IMR-90 (cell line): ENCODE results near the gene NOM1. TPM values are rescaled to one million over a fixed set of nuclear protein-coding genes. Genes with fewer than 3 reads are reported as not detected.

Source experiments
- ATAC-seq: fragments of 200-7000 bp; cut with Tn5 transposase; 2 replicates; pipeline ENCODE4 v1.9.1; 2020; ENCODE audit warnings: low read depth, mild to moderate bottlenecking, moderate library complexity
- BruUV-seq: library from RNA; stranded (reverse); fragments of 400-500 nt; replicated peaks from 2 replicates; lab custom pipeline; 2021; lab: Mats Ljungman, UMichigan
- CTCF ChIA-PET: fragments of 300-600 bp; formaldehyde crosslinking; extraction: SDS; loops from one replicate; lab custom pipeline; 2021; ENCODE audit warnings: antibody characterized with exemption; lab: Yijun Ruan, JAX
- POLR2A ChIA-PET: fragments of 300-600 bp; sonication (Branson Sonifier 250); formaldehyde crosslinking; loops from one replicate; lab custom pipeline; 2022; ENCODE audit warnings: antibody characterized with exemption; ENCODE audit not compliant: unreplicated experiment; lab: Charles Lee
- DNase-seq: peaks from one replicate; pipeline ENCODE4 v3.0.0; 2013
- H2AFZ ChIP-seq: replicated peaks from 2 replicates; pipeline ENCODE3; 2013; ENCODE audit warnings: low read length, mild to moderate bottlenecking; ENCODE audit not compliant: poor library complexity
- H2AK5ac ChIP-seq: 2 replicates; pipeline ENCODE4 v1.6.1; 2013; ENCODE audit warnings: low read depth, low read length, inconsistent platforms
- H2AK9ac ChIP-seq: replicated peaks from 2 replicates; pipeline ENCODE3; 2013; ENCODE audit warnings: mild to moderate bottlenecking, low read depth, low read length, moderate library complexity; ENCODE audit not compliant: poor library complexity
- H2BK120ac ChIP-seq: 2 replicates; pipeline ENCODE4 v1.6.1; 2013; ENCODE audit warnings: low read depth, low read length, inconsistent platforms
- H2BK15ac ChIP-seq: 3 replicates; pipeline ENCODE4 v1.6.1; 2013; ENCODE audit warnings: low read depth, low read length, inconsistent platforms
- H2BK20ac ChIP-seq: 2 replicates; pipeline ENCODE4 v1.6.1; 2013; ENCODE audit warnings: low read depth, mild to moderate bottlenecking, inconsistent platforms, low read length, moderate library complexity
- H2BK5ac ChIP-seq: 2 replicates; pipeline ENCODE4 v1.6.1; 2013; ENCODE audit warnings: mild to moderate bottlenecking, low read depth, low read length, inconsistent platforms; ENCODE audit not compliant: poor library complexity, severe bottlenecking
- H3K14ac ChIP-seq: replicated peaks from 2 replicates; pipeline ENCODE4 v1.6.1; 2013; ENCODE audit warnings: low read depth, low read length, inconsistent platforms
- H3K18ac ChIP-seq: 2 replicates; pipeline ENCODE4 v1.6.1; 2013; ENCODE audit warnings: low read depth, low read length, control low read depth
- H3K23ac ChIP-seq: 2 replicates; pipeline ENCODE4 v1.6.1; 2013; ENCODE audit warnings: low read depth, low read length, inconsistent platforms
- H3K27ac ChIP-seq: 2 replicates; pipeline ENCODE4 v1.5.1; 2013; ENCODE audit warnings: mild to moderate bottlenecking, control low read depth, low read length; ENCODE audit not compliant: insufficient read depth
- H3K27me3 ChIP-seq: 2 replicates; pipeline ENCODE4 v1.6.1; 2013; ENCODE audit warnings: low read length; ENCODE audit not compliant: control insufficient read depth, insufficient read depth
- H3K36me3 ChIP-seq: 2 replicates; pipeline ENCODE4 v1.6.1; 2013; ENCODE audit warnings: low read length, mixed read lengths; ENCODE audit not compliant: control insufficient read depth, insufficient read depth
- H3K4ac ChIP-seq: 2 replicates; pipeline ENCODE4 v1.6.1; 2013; ENCODE audit warnings: low read depth, low read length, inconsistent platforms
- H3K4me1 ChIP-seq: 2 replicates; pipeline ENCODE4 v1.6.1; 2013; ENCODE audit warnings: low read length, mixed read lengths; ENCODE audit not compliant: control insufficient read depth, insufficient read depth
- H3K4me2 ChIP-seq: 2 replicates; pipeline ENCODE4 v1.6.1; 2013; ENCODE audit warnings: low read depth, mild to moderate bottlenecking, control low read depth, low read length, moderate library complexity
- H3K4me3 ChIP-seq: 2 replicates; pipeline ENCODE4 v1.5.1; 2013; ENCODE audit warnings: low read depth, mild to moderate bottlenecking, control low read depth, low read length, moderate library complexity; ENCODE audit not compliant: insufficient read depth
- H3K56ac ChIP-seq: 2 replicates; pipeline ENCODE4 v1.6.1; 2013; ENCODE audit warnings: low read length, inconsistent platforms; ENCODE audit not compliant: insufficient read depth; ENCODE audit errors: extremely low read depth
- H3K79me1 ChIP-seq, 2 experiments: 2 replicates each; pipeline ENCODE4 v1.6.1; 2013; ENCODE audit warnings: low read length in 2 of 2, inconsistent platforms in 1 of 2, low read depth in 1 of 2
- H3K9ac ChIP-seq: 2 replicates; pipeline ENCODE4 v1.6.1; 2013; ENCODE audit warnings: low read depth, low read length, control low read depth
- H3K9me1 ChIP-seq: 2 replicates; pipeline ENCODE4 v1.6.1; 2013; ENCODE audit warnings: low read length, inconsistent platforms; ENCODE audit not compliant: insufficient read depth
- H3K9me3 ChIP-seq: 2 replicates; pipeline ENCODE4 v1.6.1; 2013; ENCODE audit warnings: low read length; ENCODE audit not compliant: control insufficient read depth, insufficient read depth
- H4K20me1 ChIP-seq: 2 replicates; pipeline ENCODE4 v1.6.1; 2013; ENCODE audit warnings: low read length, inconsistent platforms; ENCODE audit not compliant: insufficient read depth
- H4K5ac ChIP-seq: 2 replicates; pipeline ENCODE4 v1.6.1; 2013; ENCODE audit warnings: mild to moderate bottlenecking, low read depth, low read length, control low read depth
- H4K8ac ChIP-seq, 2 experiments: 2 replicates each; pipeline ENCODE4 v1.6.1; 2013; ENCODE audit warnings: low read depth in 2 of 2, low read length in 2 of 2, control low read depth in 1 of 2, inconsistent platforms in 1 of 2
- H4K91ac ChIP-seq: 2 replicates; pipeline ENCODE4 v1.6.1; 2013; ENCODE audit warnings: low read depth, low read length, inconsistent platforms; ENCODE audit not compliant: insufficient read depth
- CHD1 ChIP-seq: IDR thresholded peaks from 2 replicates; pipeline ENCODE4 v1.6.1; 2012; ENCODE audit warnings: low read depth, low read length, improper control_type of control experiment
- NFE2L2 ChIP-seq: fragments of 150-350 bp; IDR thresholded peaks from 2 replicates; pipeline ENCODE4 v1.6.1; 2016; ENCODE audit warnings: low read depth, mild to moderate bottlenecking, low read length
- WGBS, 2 experiments: methylation state at CpG; one replicate each; pipeline versions ENCODE4 v1.1.5 to v1.1.7; 2013; ENCODE audit warnings: missing lambda C conversion rate in 2 of 2; ENCODE audit not compliant: insufficient read length in 1 of 2; ENCODE audit errors: extremely low coverage in 2 of 2; 5-methylcytosine and 5-hydroxymethylcytosine counted together
- dilution Hi-C: fragments of 300-500 bp; cut with HindIII; formaldehyde crosslinking; loops from one replicate; pipeline ENCODE4 v1.14.3; 2018; ENCODE audit warnings: low sequenced_read_pairs; ENCODE audit not compliant: unreplicated experiment
- in situ Hi-C: fragments of 300-500 bp; cut with MboI; formaldehyde crosslinking; loops from 3 replicates; pipeline ENCODE4 v1.14.3; 2019; ENCODE audit warnings: low sequenced_read_pairs, inconsistent platforms, mixed read lengths
- intact Hi-C: fragments of 100-400 bp; cut with micrococcal nuclease; formaldehyde crosslinking; loops from 2 replicates; pipeline ENCODE4 v1.10.0; 2022
- polyA plus RNA-seq, 3 experiments: library from polyadenylated mRNA; depleted of rRNA; stranded (reverse); fragments of >200 nt; gene quantifications; 2 replicates each; pipeline ENCODE4 v1.2.3, GENCODE V29; 2012; ENCODE audit warnings: low replicate concordance in 1 of 3
- total RNA-seq: library from RNA; depleted of rRNA; stranded (reverse); fragments of >200 nt; gene quantifications from 2 replicates; pipeline ENCODE4 v1.2.3, GENCODE V29; 2012
- TF ChIP-seq, protein P1 (sequence below): fragments of 150-350 bp; IDR thresholded peaks from 2 replicates; pipeline ENCODE4 v1.6.1; 2016; ENCODE audit warnings: low read depth, mild to moderate bottlenecking, low read length, moderate library complexity, borderline replicate concordance

Gene NOM1
- total and polyA plus RNA-seq, 2 of the 4 experiments (the other 2 are of a cell fraction) = 15.3 to 15.4 TPM

DNA sequence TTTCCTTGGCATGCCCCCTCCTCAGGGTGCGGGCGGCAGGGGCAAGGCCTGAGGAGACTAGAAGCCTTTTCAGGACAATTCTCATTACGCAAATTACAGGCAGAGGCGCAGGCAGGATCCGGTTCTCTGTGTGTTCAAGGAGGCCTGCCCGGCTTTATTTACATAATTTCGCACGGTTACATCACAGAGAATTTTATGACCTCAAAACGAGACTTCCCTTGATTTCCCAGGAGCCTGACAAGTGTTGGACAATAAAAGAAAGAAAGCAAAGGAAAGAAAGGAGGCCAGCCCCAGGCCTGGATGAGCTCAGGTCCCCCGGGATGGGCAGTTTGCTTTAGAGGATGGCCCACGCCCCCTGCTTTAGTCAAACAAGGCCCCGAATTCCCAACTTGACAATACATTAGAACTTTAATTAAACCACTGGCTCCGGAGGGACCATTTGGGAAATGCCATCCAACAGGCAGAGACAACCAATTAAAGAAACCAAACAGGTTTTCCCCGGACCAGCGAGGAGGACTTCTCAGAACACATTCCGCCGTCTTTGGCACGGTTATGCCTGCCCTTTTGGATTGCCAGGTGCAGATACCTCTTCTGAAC lies 58.1 kb downstream of the NOM1 start:
- no peak overlapping the region for H2BK20ac ChIP-seq
- no peak overlapping the region for H2BK5ac ChIP-seq
- intact Hi-C loops (no loop called here), dilution Hi-C loops (no loop called here), in situ Hi-C loops (no loop called here)
- H3K27ac ChIP-seq = no peak overlapping the region
- H3K79me1 ChIP-seq = no peaks in the 10 kb centered on the region
- no peak overlapping the region for H3K14ac ChIP-seq
- TF ChIP-seq NFE2L2 = no peak
- TF ChIP-seq CHD1 = no peak
- TF ChIP-seq, protein P1, sequence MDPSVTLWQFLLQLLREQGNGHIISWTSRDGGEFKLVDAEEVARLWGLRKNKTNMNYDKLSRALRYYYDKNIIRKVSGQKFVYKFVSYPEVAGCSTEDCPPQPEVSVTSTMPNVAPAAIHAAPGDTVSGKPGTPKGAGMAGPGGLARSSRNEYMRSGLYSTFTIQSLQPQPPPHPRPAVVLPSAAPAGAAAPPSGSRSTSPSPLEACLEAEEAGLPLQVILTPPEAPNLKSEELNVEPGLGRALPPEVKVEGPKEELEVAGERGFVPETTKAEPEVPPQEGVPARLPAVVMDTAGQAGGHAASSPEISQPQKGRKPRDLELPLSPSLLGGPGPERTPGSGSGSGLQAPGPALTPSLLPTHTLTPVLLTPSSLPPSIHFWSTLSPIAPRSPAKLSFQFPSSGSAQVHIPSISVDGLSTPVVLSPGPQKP = no peak
- H3K36me3 ChIP-seq = no peaks in the 10 kb centered on the region
- ATAC-seq (no peak), DNase-seq (no peak)
- H3K4me3 ChIP-seq = no peak overlapping the region
- no peak overlapping the region for H2BK15ac ChIP-seq
- H4K91ac ChIP-seq = no peak overlapping the region
- no peaks in the 10 kb centered on the region for H3K4me1 ChIP-seq
- no TSS peak for BruUV-seq
- 43% methylated on average over 6 of the region's 18 CpGs; no CpG with 5 or more reads in 1 of the 2 experiments for WGBS, 2 experiments
- H3K23ac ChIP-seq = no peak overlapping the region
- H3K9me1 ChIP-seq = no peaks in the 10 kb centered on the region
- H3K4ac ChIP-seq = no peak overlapping the region
- H3K9me3 ChIP-seq = peaks cover 5% of the 10 kb centered on the region; the same call in 1 of the 2 replicates
- H4K20me1 ChIP-seq = no peaks in the 10 kb centered on the region; the same call in none of the 2 replicates
- no peak overlapping the region for H3K56ac ChIP-seq
- no peak overlapping the region for H2AK5ac ChIP-seq
- no peak overlapping the region for H2AK9ac ChIP-seq
- H2AFZ ChIP-seq = no peak overlapping the region
- no peak overlapping the region for H3K9ac ChIP-seq
- H3K18ac ChIP-seq = no peak overlapping the region
- H4K8ac ChIP-seq = no peak overlapping the region
- no peak overlapping the region for H4K5ac ChIP-seq
- no peak overlapping the region for H3K4me2 ChIP-seq
- ChIA-PET CTCF (no interaction called here), POLR2A (no interaction called here)
- peaks cover 93% of the 10 kb centered on the region for H3K27me3 ChIP-seq
- no peak overlapping the region for H2BK120ac ChIP-seq
